ENCODE measurements around the gene FLNB.

Gene FLNB

DNA sequence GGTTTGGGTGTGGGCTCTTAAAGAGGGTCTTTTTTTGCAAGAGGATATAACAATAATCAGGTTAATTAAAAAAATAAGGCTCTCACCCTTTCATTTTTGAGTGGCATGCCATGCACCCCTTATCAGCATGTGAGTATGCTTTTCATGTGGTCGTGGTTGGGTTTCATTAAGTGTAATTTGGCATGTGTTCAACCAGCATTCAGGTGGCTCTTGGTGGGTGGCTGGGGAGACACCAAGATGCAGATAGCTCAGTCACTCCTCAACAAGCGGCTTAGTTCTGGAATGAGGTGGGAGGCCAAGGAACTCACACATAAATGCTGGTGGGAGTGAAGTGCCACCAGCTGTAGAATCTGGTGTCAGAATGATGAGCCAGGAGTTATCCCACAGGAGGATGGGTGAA is 66.8 kb downstream of the FLNB start:
- no peak for DNase-seq (ENCODE audit: low read depth in 3 of 3)

DNA sequence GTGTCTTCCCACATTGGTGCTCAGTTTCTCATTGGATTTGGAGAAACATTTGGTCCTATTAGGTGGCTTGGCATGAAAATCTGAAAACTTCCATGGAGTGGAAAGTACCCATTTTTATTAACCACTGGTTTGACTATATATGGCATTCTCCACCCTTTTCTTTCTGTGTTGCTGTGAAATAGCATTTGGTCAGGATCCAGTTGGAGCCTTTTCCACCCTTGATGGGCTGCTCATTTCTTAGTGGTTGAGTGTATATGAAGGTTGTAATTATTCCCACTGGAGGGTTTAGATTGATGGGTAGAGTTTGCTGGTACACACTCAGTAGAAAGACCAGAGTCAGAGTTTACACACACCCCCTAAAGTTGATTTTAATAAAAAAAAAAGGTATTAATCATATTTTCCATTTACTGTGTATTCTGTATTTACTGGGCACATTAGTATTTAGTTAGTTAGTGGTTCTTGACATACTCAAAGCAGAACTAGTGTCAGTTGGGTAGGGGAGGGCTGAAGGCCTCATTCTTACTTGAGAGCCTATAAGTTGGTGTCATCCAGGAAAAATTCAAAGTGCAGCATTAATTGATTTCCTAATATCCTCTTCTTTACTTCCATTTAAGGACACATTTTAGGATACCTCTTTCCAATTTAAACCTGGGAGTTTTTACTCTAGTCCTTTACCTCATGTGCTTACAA is 69.5 kb downstream of the FLNB start:
- no peak for DNase-seq (ENCODE audit: low read depth in 3 of 3)

GRCh38 chr3:58078610-58079009 is 70.4 kb downstream of the FLNB start:
- no peak for DNase-seq (ENCODE audit: low read depth in 3 of 3)

- DNase-seq (ENCODE audit: low read depth in 3 of 3), result no peak
Observed at GRCh38 chr3:58079773-58080172, 71.6 kb downstream of the FLNB start.

DNA sequence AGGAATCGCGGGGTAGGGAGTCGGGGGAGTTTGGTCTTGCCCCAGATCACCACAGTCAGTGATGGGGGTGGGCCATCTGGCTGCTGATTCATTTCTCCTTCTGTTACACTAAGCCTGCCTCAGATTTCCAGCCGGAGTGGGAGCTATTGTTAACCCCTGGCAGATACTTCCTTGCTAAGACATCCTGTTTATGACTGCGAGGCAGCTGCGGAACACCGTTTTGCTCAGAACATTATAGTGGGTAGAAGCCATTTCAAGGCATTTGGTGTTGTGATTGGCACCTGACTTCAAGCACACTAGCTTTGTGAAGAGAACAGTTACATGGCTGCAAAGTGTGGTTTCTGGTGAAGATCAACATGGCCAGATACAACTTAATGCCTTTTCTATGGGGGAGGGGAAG is 73.8 kb downstream of the FLNB start:
- DNase-seq (ENCODE audit: low read depth in 3 of 3), result no peak

DNA sequence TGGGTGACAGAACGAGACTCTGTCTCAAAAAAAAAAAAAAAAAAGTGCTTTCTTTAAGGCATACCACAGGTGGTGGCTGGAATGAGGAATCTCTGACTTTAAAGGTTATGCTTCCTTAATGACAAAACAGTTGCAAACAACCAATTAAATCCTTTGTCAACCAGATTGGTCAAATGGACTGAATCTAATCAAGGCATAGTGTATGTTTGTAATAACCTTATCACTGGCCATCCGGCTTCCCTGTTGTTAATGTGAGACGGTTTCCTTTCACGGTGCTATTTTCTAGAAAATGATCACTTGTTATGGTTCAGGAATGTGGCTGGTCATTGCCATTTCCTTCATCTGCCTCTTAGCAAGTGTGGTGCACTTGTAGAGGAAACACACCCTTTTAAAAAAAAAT is 75.9 kb downstream of the FLNB start:
- no peak for DNase-seq (ENCODE audit: low read depth in 3 of 3)

GRCh38 chr3:58084788-58085543 is 76.7 kb downstream of the FLNB start:
- DNase-seq (ENCODE audit: low read depth in 3 of 3), result no peak

- no peak for DNase-seq (ENCODE audit: low read depth in 3 of 3)
Observed at GRCh38 chr3:58085616-58086015, 77.4 kb downstream of the FLNB start.

DNA sequence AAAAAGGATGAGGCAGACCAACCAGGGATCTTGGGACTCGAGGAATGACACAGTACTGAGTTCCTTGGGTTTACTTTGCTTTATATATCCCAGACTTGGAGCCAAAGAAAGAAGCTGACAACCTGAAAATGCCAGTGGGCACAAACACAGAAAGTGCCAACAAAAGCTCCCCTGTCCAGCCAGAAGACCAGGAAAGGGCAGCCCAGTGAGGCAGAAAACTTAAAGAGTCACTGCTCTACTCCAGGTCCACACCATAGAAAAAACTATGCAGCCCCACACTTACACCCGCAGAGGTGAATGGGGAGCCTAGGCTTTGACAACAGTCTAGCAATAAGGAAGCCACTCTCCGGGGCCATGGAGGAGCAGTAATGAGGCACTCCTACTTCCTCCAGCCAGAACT is 80.3 kb downstream of the FLNB start:
- no peak for DNase-seq (ENCODE audit: low read depth in 3 of 3)

DNA sequence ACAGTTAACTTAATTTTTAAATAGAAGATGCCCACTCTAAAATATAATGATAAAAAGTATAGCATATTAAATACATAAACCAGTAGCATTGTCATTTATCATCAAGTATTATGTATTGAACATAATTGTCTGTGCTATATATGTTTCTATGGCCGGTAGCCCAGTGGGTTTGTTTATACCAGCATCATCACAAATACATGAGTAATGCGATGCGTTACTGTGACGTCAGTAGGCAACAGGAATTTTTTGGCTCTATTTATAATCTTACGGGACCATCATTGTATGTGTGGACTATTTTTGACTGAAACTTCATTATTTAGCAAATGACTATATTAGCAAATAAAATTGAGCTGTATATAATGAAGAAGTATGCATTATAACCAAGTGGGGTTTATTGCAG is 82.1 kb downstream of the FLNB start:
- DNase-seq (ENCODE audit: low read depth in 3 of 3), result no peak

DNA sequence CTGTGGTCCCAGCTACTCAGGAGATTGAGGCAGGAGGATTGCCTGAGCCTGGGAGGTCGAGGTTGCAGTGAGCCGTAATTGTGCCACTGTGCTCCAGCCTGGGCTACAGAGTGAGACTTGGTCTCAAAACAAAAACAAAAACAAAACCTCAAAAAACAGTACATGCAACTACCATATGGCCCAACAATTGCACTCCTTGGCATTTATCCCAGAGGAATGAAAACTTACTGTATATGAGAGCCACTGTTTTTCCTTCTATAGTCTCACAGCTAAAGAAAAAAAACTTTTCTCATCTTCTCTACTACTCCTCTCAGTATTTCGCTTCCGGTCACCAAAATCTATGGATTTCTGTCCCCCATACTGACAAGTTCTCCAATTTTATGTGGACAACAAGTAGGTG is 84.3 kb downstream of the FLNB start:
- DNase-seq (ENCODE audit: low read depth in 3 of 3), result no peak

- DNase-seq (ENCODE audit: low read depth in 3 of 3), result no peak
Observed at GRCh38 chr3:58093574-58094195, 85.5 kb downstream of the FLNB start.

DNA sequence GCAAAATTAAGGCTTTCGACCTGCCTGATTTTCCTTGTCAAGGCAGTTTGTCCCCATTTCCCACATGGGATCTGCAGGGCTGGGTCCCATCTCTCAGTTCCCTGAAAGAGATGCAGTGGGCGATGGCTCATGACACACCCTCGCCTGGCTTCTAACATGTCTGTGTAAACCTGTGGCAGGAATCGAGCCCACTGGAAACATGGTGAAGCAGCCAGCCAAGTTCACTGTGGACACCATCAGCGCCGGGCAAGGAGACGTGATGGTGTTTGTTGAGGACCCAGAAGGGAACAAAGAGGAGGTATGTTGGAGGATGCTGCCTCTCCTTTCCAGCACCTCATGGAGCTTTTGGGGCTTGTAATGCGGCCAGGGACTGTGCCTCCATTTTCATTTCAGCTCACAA is 86.4 kb downstream of the FLNB start:
- DNase-seq (ENCODE audit: low read depth in 3 of 3), result no peak

- DNase-seq (ENCODE audit: low read depth in 3 of 3), result no peak
Observed at GRCh38 chr3:58095603-58096138, 87.4 kb downstream of the FLNB start.

- no peak for DNase-seq (ENCODE audit: low read depth in 3 of 3)
Observed at GRCh38 chr3:58098531-58098930, 90.3 kb downstream of the FLNB start.

GRCh38 chr3:58099865-58100264 is 91.6 kb downstream of the FLNB start:
- DNase-seq (ENCODE audit: low read depth in 3 of 3), result no peak

DNA sequence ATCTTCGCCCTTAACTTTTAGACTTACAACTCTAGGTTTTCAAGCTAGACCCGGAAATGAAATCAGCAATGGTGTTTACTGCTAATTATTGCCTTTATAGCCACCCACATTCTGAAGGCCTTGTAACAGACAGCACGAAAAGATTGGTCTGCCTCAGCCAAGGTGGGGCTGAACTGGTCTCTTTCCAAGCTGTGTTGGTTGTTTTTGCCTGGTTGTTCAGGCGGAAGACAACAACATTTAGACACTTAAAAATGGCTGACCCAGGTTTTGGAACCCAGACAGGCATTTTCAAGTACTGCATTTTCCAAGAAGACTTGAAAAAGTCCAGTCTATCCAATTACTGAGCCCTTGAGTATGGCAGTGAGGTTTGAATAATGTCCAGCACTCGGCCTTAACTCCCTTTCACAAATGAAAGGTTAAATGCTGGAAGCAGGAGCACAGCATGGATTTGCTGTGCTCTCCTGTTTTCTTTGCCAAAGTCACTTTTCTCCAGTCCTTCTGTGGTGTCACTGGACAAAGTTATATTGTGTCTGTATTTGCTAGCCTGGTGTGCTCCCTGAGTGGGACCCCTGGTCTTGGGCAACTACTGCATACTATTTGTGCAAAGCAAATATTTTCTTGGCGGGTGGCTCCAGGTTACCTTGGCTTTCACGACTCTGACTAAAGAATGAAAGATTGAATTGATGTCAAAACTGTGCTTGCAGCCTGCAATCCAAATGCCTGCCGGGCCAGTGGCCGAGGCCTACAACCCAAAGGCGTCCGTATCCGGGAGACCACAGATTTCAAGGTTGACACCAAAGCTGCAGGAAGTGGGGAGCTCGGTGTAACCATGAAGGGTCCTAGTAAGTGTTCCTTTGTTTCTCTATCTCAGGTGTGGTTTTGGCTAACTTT is 93.5 kb downstream of the FLNB start:
- DNase-seq (ENCODE audit: low read depth in 3 of 3), result no peak

DNA sequence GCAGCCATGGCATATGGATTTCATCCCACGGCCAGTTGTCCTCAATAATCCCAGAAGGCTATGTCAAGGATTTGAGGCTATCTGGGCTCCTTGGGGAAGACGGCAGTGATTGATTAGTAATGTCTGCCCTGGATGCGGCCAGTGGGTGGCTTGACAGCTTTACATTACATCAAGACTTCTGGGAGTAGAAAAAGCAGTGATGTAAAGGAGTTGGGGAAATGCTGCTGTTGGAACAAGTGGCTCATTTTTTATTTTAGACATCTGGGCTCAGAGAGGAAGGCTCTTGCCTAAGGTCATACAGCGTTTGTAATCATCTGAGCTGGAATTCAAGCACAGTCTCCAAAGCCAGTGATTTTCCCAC is 94.1 kb downstream of the FLNB start:
- DNase-seq (ENCODE audit: low read depth in 3 of 3), result no peak

- DNase-seq (ENCODE audit: low read depth in 3 of 3), result no peak
Observed at GRCh38 chr3:58102976-58103451, 94.8 kb downstream of the FLNB start.

DNA sequence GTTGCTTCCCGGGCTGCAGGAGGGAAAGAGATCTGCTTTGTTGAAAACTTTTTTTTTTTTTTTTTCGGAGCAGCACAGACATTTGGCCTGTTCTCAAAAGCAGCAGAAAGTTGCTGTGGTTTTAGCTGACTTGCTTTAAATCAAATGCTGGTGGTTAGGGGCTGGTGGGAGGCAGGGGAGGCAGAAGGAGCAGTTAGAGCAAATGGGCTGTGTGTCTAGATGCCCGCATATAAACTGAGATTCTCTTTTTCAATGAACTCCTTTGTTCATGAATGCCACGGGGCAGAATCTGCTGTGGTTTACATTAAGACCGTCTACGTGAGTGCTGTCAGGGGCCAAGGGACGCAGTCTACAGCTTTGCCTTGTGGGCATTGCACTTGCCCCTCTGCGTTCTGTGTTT is 95.9 kb downstream of the FLNB start:
- no peak for DNase-seq (ENCODE audit: low read depth in 3 of 3)

DNA sequence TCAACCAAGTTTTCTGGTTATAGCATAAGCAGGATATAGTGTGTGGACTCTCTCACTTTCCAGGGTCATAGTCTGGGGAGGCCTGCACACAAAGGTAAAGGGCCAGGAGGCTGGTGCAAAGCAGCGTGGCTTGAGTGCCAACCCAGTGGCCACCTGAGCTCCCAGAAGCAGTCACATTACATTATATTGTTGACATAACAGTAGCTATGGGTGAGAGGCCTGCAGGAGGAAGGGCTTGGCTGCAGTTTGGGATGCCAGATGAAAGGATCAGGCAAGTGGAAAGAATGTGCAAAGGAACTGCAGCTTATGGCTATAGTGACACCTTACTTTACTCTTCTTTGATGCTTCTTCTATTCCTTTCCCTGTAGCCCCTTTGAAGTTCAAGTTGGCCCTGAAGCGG is 96.5 kb downstream of the FLNB start:
- no peak for DNase-seq (ENCODE audit: low read depth in 3 of 3)

DNA sequence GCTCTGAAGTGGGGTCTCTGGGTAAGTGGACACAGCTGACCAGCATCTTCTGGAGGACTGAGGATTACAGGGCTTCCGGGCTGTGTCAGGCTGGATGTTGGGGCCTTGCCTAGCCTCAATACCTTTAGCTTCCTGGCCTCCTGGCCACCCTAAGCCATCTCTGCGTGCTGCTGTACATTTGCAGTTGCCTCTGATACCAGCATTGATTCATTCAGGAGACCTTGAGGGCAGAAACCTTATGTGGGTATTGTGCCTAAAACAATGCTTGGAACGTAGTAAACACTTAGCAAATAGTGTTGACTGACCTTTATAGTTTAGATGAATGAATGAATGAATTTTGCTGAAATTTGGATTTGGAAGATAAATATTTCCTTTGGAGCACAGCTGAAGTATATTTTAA is 97.0 kb downstream of the FLNB start:
- no peak for DNase-seq (ENCODE audit: low read depth in 3 of 3)

Data from stimulated activated CD4-positive, alpha-beta T cell treated with anti-CD3 and anti-CD28 coated beads, TNF-alpha, amount 100 ng/mL, for 4 hours (primary cell).